ENCODE results near the gene LRFN2.

The LRFN2 gene

DNA sequence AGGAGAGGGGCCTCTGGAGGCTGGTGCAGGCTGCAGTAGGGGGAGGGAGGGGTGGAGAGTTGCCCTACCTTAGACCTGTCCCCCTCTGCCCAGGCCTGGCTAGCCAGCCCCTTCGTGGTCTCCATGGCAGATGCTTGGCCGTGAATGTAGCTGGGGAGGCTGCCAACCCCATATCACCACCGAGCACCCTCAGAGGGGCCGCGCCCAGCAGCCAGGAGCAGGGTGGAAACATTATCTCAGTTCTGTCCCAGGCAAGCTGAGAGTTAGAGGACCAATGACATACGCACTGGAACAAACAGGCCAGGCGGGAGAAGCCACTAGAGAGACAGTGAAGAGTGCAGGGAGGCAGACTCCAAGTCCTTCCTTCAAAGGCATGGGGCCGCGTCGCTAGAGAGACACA, 66.5 kb downstream of the LRFN2 start:
- TF ChIP-seq, protein P1, sequence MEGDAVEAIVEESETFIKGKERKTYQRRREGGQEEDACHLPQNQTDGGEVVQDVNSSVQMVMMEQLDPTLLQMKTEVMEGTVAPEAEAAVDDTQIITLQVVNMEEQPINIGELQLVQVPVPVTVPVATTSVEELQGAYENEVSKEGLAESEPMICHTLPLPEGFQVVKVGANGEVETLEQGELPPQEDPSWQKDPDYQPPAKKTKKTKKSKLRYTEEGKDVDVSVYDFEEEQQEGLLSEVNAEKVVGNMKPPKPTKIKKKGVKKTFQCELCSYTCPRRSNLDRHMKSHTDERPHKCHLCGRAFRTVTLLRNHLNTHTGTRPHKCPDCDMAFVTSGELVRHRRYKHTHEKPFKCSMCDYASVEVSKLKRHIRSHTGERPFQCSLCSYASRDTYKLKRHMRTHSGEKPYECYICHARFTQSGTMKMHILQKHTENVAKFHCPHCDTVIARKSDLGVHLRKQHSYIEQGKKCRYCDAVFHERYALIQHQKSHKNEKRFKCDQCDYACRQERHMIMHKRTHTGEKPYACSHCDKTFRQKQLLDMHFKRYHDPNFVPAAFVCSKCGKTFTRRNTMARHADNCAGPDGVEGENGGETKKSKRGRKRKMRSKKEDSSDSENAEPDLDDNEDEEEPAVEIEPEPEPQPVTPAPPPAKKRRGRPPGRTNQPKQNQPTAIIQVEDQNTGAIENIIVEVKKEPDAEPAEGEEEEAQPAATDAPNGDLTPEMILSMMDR (IDR thresholded peaks at IDR 0.05; ENCODE audit: low read depth, low read length) = no peak
- DNase-seq (ENCODE audit: extremely low read depth, low read depth) = no peak

GRCh38 chr6:40520084-40520483, 67.1 kb downstream of the LRFN2 start:
- TF ChIP-seq, protein P1 (IDR thresholded peaks at IDR 0.05; ENCODE audit: low read depth, low read length) = no peak
- no peak for DNase-seq (ENCODE audit: extremely low read depth, low read depth)

GRCh38 chr6:40517654-40518053, 69.5 kb downstream of the LRFN2 start:
- TF ChIP-seq, protein P1 (IDR thresholded peaks at IDR 0.05; ENCODE audit: low read depth, low read length) = no peak
- no peak for DNase-seq (ENCODE audit: extremely low read depth, low read depth)

- no peak for DNase-seq (ENCODE audit: extremely low read depth, low read depth)
- TF ChIP-seq, protein P1 (IDR thresholded peaks at IDR 0.05; ENCODE audit: low read depth, low read length) = no peak
Measured at GRCh38 chr6:40516429-40516828, 70.7 kb downstream of the LRFN2 start.

DNA sequence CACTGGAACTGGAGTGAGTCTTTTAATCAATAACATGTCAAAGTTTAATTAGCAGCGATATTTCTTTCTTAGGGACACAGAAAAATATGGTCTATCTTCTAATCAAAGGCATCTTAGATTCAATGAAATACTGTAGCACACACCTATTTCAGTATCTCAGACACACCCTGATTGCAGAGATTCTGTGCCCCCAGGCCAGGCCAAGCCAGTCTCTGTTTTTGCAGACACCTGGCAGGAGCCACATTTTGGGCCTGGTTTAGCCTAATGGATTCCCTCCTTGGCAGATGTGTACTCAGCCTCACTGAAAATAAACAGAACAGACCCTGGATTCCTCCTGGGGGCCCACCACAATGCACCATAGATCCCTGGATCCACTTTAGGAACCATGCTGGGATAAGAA, 74.8 kb downstream of the LRFN2 start:
- TF ChIP-seq, protein P1 (IDR thresholded peaks at IDR 0.05; ENCODE audit: low read depth, low read length) = no peak
- no peak for DNase-seq (ENCODE audit: extremely low read depth, low read depth)

GRCh38 chr6:40511884-40512283, 75.3 kb downstream of the LRFN2 start:
- no peak for DNase-seq (ENCODE audit: extremely low read depth, low read depth)
- TF ChIP-seq, protein P1 (IDR thresholded peaks at IDR 0.05; ENCODE audit: low read depth, low read length) = no peak

- TF ChIP-seq, protein P1 (IDR thresholded peaks at IDR 0.05; ENCODE audit: low read depth, low read length) = no peak
- DNase-seq (ENCODE audit: extremely low read depth, low read depth) = no peak
Measured at GRCh38 chr6:40510442-40510841, 76.7 kb downstream of the LRFN2 start.

Measured in AG09319 (cell line).